Measurements from ENCODE around the gene RHPN2. TPM values are rescaled to one million over a fixed set of nuclear protein-coding genes. Genes with fewer than 3 reads are reported as not detected.
"Not testable (repeated sequence)": the region's sequence is repeated elsewhere in the genome, so short reads cannot be mapped to it uniquely, and the experiment has no call there.

Gene RHPN2
- total and polyA plus RNA-seq, 7 donors = 1.7 to 84.8 (median 3.2) TPM

DNA sequence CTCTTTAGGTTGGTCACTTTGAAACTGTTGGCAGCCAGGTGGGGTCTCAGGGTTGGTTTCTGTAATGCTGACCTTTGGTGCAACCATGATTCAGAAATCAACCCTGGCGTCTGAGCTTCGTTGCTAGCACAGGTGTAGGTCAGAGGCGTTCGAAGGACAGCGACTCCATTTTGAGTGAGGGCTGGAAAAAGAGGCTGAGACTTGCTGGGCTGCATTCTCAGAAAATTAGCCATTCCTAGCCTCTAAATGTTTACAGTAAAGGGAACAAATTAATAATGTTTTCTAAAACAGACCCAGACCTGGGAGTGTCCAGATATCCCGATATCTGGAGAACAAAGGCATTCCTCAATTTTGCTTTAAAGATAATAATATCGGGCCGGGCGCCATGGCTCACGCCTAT, 29.2 kb downstream of the RHPN2 start:
- 94 to 96% methylated on average over 10 of the region's 10 CpGs for WGBS, 2 donors
- no peak overlapping the region for H3K27ac ChIP-seq
- H3K9me3 ChIP-seq = no peaks in the 10 kb centered on the region
- intact Hi-C loops (cut with DNase I) = no loop called here
- no peak for DNase-seq
- TF ChIP-seq, protein P1, sequence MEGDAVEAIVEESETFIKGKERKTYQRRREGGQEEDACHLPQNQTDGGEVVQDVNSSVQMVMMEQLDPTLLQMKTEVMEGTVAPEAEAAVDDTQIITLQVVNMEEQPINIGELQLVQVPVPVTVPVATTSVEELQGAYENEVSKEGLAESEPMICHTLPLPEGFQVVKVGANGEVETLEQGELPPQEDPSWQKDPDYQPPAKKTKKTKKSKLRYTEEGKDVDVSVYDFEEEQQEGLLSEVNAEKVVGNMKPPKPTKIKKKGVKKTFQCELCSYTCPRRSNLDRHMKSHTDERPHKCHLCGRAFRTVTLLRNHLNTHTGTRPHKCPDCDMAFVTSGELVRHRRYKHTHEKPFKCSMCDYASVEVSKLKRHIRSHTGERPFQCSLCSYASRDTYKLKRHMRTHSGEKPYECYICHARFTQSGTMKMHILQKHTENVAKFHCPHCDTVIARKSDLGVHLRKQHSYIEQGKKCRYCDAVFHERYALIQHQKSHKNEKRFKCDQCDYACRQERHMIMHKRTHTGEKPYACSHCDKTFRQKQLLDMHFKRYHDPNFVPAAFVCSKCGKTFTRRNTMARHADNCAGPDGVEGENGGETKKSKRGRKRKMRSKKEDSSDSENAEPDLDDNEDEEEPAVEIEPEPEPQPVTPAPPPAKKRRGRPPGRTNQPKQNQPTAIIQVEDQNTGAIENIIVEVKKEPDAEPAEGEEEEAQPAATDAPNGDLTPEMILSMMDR (IDR thresholded peaks at IDR 0.05) = no peak
- TF ChIP-seq POLR2AphosphoS5 (IDR thresholded peaks at IDR 0.05) (no peak), EP300 (IDR thresholded peaks at IDR 0.05) (no peak), POLR2A (IDR thresholded peaks at IDR 0.05) (no peak)
- H3K4me3 ChIP-seq = no peak overlapping the region
- no peaks in the 10 kb centered on the region for H3K4me1 ChIP-seq
- no peaks in the 10 kb centered on the region for H3K27me3 ChIP-seq
- H3K36me3 ChIP-seq = no peaks in the 10 kb centered on the region

DNA sequence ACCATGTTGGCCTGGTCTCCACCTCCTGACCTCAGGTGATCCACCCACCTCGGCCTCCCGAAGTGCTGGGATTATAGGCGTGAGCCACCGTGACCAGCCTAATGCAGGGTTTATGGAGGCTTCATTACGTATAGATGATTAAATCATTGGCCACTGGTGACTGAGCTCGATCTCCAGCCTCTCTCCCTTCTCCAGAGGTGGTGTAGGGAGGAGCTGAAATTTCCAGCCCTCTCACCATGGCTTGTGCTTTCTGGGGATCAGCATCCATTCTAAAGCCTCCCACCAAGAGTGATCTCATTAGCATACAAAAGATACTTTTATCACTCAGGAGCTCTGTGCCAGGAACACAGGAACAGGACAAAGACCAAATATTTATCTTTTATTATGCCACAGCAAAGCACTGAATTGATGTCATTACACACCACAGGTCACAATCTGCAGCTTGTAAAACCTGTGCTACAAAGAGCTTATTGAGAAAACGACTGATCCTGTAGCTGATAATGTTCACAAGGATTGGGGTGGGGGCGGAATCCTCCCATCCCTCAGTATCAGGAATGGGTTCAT, 32.4 kb downstream of the RHPN2 start:
- Histone ChIP-seq H3K27ac (no peak overlapping the region), H3K9me3 (no peaks in the 10 kb centered on the region), H3K4me3 (no peak overlapping the region), H3K27me3 (no peaks in the 10 kb centered on the region), H3K36me3 (no peaks in the 10 kb centered on the region), H3K4me1 (no peaks in the 10 kb centered on the region)
- WGBS, 2 donors = 24 to 61% methylated on average over 8 of the region's 8 CpGs
- no peak for TF ChIP-seq EP300 (IDR thresholded peaks at IDR 0.05)
- no peak for TF ChIP-seq POLR2A (IDR thresholded peaks at IDR 0.05)
- no peak for TF ChIP-seq POLR2AphosphoS5 (IDR thresholded peaks at IDR 0.05)
- TF ChIP-seq, protein P1 (IDR thresholded peaks at IDR 0.05) = no peak
- DNase-seq = no peak
- intact Hi-C loops (cut with DNase I) = no loop called here

DNA sequence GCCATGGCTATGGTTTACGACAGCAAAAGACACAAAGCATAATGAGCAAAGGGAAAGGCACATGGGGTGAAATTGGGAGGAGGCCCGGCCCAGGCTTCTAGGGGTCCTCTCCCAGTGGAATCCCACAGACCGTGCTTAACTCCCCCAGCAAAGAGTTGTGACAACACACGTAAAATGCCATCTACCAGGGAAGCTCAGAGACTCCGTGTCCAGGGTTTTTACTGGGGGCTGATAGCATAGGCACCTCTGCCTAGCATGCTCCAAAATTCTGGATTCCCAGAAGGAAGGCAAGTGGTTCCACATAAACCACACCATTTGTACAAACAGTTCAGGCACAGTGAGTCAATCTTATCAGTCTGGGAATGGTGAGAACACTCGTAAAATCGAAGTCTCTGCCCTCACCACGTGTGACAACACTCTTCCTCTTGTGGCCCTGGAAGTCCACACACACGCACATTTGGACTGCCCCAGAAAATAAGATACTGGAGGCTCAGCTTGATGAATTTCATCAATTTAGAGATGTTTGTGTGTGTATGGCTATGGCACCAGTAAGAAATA, 34.9 kb downstream of the RHPN2 start:
- 61 to 86% methylated on average over 9 of the region's 9 CpGs for WGBS, 2 donors
- H3K4me1 ChIP-seq = no peaks in the 10 kb centered on the region
- no peaks in the 10 kb centered on the region for H3K9me3 ChIP-seq
- no peaks in the 10 kb centered on the region for H3K27me3 ChIP-seq
- H3K27ac ChIP-seq = no peak overlapping the region
- H3K36me3 ChIP-seq = no peaks in the 10 kb centered on the region
- no peak for DNase-seq
- TF ChIP-seq POLR2AphosphoS5 (IDR thresholded peaks at IDR 0.05) (no peak), POLR2A (IDR thresholded peaks at IDR 0.05) (no peak), EP300 (IDR thresholded peaks at IDR 0.05) (no peak)
- TF ChIP-seq, protein P1 (IDR thresholded peaks at IDR 0.05) = no peak
- no peak overlapping the region for H3K4me3 ChIP-seq
- intact Hi-C loops (cut with DNase I) = no loop called here

DNA sequence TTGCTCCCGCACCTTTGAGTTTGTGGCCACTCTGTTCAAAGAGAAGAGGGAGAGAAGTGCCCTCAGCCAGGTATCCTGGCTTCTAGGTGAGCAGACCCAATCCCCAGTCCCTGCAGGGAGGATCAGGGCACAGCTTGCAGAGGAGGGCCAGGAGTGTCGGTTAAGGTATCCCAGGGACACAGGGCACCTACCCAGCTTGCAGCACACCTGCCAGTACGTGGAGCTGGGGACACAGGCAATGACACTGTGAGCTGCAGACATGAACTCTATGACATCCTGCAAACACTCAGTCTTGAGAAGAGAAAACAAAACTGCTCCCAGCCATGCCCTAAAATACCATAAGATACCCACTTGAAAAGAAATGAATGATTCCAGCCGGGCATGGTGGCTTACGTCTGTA, 38.1 kb downstream of the RHPN2 start:
- H3K4me1 ChIP-seq; H3K27ac ChIP-seq; H3K4me3 ChIP-seq; H3K27me3 ChIP-seq; H3K36me3 ChIP-seq; intact Hi-C loops (cut with DNase I); DNase-seq; H3K9me3 ChIP-seq: not testable (repeated sequence)
- WGBS, 2 donors = 64 to 88% methylated on average over 5 of the region's 5 CpGs

DNA sequence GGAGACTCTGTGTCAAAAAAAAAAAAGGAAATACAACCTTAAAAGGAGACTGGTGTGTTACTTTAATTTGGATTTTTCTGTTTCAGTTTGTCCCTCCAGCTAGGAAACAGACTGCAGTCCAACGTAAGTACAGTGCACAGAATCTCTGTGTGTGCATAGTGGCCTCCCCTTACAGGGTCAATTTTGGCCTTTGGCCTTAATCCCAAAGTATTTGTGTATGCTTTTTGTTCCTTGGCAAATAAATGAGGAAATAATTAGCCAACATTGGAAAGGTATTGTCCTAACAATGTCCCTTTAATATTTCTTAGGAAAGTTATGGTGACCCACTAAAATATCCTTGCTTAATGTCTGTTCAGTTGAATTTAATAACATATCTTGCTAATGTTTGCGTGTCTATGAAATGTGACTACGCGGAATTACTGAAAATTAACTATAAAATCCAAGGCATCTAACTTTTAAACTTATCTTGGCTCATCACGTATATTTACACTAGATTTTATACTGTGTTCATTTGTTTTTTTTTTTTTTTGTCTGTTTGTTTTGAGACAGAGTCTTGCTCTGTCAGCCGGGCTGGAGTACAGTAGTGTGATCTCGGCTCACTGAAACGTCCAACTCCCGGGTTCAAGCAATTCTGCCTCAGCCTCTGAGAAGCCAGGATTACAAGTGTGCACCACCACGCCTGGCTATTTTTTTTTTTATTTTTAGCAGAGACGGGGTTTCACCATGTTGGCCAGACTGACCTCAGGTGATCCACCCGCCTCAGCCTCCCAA, 39.0 kb downstream of the RHPN2 start:
- H3K36me3 ChIP-seq; H3K4me1 ChIP-seq; H3K27ac ChIP-seq; H3K9me3 ChIP-seq; H3K27me3 ChIP-seq; DNase-seq; intact Hi-C loops (cut with DNase I); H3K4me3 ChIP-seq: not testable (repeated sequence)
- 31 to 80% methylated on average over 12 of the region's 12 CpGs for WGBS, 2 donors

All from sigmoid colon (tissue), 7 donors.